ENCODE results near the gene SLIT3.

Gene SLIT3

DNA sequence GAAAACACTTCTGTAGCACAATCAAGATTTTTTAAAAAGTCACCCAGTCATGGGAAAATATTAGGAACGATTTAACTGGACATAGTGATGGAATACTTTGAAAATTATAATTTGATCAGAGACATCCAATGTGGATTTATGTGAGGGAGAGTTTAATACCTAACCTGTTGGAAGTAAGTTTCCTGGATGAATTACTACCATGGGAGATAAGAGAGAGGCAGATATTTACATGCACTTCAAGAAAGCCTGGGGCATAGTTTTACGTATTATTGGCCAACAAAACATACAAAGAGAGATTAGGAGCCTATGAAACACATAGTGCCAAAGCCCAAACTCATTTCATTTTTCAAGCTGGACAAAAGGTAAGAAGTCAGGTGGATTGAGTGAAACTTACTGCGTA lies 336.8 kb downstream of the SLIT3 start:
- Histone ChIP-seq H3K36me3 (ENCODE audit: insufficient read depth) (no peaks in the 10 kb centered on the region), H2AFZ (ENCODE audit: low read depth) (no peak overlapping the region), H3K4me1 (ENCODE audit: low read depth, poor library complexity, severe bottlenecking) (no peaks in the 10 kb centered on the region), H3K27ac (no peak overlapping the region), H3K4me3 (IDR thresholded peaks at IDR 0.05; ENCODE audit: insufficient read depth, low read depth, low read length) (no peak overlapping the region), H3K4me2 (no peak overlapping the region), H4K20me1 (ENCODE audit: insufficient read depth) (no peaks in the 10 kb centered on the region), H3K9ac (no peak overlapping the region), H3K27me3 (ENCODE audit: insufficient read depth, low read depth) (no peaks in the 10 kb centered on the region), H3K79me2 (ENCODE audit: insufficient read depth, low read depth) (no peaks in the 10 kb centered on the region)
- TF ChIP-seq, protein P1, sequence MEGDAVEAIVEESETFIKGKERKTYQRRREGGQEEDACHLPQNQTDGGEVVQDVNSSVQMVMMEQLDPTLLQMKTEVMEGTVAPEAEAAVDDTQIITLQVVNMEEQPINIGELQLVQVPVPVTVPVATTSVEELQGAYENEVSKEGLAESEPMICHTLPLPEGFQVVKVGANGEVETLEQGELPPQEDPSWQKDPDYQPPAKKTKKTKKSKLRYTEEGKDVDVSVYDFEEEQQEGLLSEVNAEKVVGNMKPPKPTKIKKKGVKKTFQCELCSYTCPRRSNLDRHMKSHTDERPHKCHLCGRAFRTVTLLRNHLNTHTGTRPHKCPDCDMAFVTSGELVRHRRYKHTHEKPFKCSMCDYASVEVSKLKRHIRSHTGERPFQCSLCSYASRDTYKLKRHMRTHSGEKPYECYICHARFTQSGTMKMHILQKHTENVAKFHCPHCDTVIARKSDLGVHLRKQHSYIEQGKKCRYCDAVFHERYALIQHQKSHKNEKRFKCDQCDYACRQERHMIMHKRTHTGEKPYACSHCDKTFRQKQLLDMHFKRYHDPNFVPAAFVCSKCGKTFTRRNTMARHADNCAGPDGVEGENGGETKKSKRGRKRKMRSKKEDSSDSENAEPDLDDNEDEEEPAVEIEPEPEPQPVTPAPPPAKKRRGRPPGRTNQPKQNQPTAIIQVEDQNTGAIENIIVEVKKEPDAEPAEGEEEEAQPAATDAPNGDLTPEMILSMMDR (conservative IDR thresholded peaks at IDR 0.05; ENCODE audit: low read depth, low read length), result no peak

DNA sequence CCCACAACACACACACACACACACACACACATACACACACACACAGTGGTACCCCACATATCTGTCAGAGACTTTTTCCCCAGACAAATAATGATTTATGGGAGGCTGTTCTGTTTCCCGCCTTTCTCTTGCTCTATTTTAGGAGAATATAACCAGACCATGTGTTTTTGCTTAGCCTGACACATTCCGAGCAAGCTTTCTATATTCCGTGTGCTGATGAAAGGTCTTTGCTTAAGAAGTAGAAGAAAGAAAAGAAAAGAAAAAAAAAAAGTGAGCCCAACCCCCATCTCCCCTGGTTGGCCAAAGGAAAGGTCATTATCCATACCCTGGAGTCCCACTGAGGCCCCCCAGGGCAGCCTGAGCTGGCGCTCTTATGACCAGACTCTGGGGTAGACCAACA lies 338.6 kb downstream of the SLIT3 start:
- no peaks in the 10 kb centered on the region for H4K20me1 ChIP-seq (ENCODE audit: insufficient read depth)
- no peaks in the 10 kb centered on the region for H3K79me2 ChIP-seq (ENCODE audit: insufficient read depth, low read depth)
- no peak overlapping the region for H2AFZ ChIP-seq (ENCODE audit: low read depth)
- no peak overlapping the region for H3K4me3 ChIP-seq (IDR thresholded peaks at IDR 0.05; ENCODE audit: insufficient read depth, low read depth, low read length)
- no peaks in the 10 kb centered on the region for H3K4me1 ChIP-seq (ENCODE audit: low read depth, poor library complexity, severe bottlenecking)
- H3K27me3 ChIP-seq (ENCODE audit: insufficient read depth, low read depth), result no peaks in the 10 kb centered on the region
- no peaks in the 10 kb centered on the region for H3K36me3 ChIP-seq (ENCODE audit: insufficient read depth)
- TF ChIP-seq, protein P1 (conservative IDR thresholded peaks at IDR 0.05; ENCODE audit: low read depth, low read length), result no peak
- H3K27ac ChIP-seq, result no peak overlapping the region
- no peak overlapping the region for H3K9ac ChIP-seq
- H3K4me2 ChIP-seq, result no peak overlapping the region

DNA sequence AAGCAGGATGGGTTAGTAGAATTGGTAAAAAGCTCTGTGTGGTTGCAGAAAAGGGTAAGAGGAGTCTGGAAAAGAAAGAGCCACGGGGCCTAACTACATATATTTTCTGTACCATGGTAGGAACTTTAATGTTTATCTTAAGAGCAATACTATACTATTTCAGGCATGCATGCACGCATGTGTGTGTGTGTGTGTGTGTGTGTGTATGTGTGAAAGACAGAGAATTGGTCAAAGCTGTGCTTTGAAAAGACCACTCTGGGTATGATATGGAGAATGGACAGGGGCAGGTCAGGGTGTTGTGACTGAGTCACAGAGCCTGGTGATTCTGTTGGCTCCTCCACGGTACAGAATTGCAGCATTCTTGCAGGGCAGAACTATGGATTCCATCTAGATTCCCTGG lies 339.3 kb downstream of the SLIT3 start:
- Histone ChIP-seq H3K36me3 (ENCODE audit: insufficient read depth) (no peaks in the 10 kb centered on the region), H3K4me2 (no peak overlapping the region), H3K9ac (no peak overlapping the region), H3K4me1 (ENCODE audit: low read depth, poor library complexity, severe bottlenecking) (no peaks in the 10 kb centered on the region), H3K27me3 (ENCODE audit: insufficient read depth, low read depth) (no peaks in the 10 kb centered on the region), H2AFZ (ENCODE audit: low read depth) (no peak overlapping the region), H3K79me2 (ENCODE audit: insufficient read depth, low read depth) (no peaks in the 10 kb centered on the region), H4K20me1 (ENCODE audit: insufficient read depth) (no peaks in the 10 kb centered on the region), H3K4me3 (IDR thresholded peaks at IDR 0.05; ENCODE audit: insufficient read depth, low read depth, low read length) (no peak overlapping the region), H3K27ac (no peak overlapping the region)
- TF ChIP-seq, protein P1 (conservative IDR thresholded peaks at IDR 0.05; ENCODE audit: low read depth, low read length), result no peak

DNA sequence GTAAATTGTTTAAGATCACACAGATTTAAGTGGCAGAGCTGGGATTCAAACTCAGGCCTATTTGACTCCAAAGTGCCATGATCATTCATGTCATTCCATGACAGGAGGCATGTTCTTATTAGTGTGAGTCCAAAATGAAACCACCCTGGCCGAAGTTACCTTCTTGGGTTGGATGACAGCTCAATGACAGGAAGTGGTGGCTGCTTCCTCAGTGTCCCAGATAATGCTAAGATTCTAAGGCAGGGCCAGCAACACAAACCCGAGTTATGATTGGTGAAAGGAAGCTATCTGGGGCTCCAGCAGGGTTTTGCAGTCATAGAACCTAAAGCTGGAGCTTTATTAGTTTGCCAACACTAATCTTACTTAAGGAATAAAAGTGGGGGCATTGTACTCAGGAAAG lies 340.4 kb downstream of the SLIT3 start:
- Histone ChIP-seq H3K79me2 (ENCODE audit: insufficient read depth, low read depth) (no peaks in the 10 kb centered on the region), H3K27me3 (ENCODE audit: insufficient read depth, low read depth) (no peaks in the 10 kb centered on the region), H4K20me1 (ENCODE audit: insufficient read depth) (no peaks in the 10 kb centered on the region), H3K36me3 (ENCODE audit: insufficient read depth) (no peaks in the 10 kb centered on the region), H3K4me3 (IDR thresholded peaks at IDR 0.05; ENCODE audit: insufficient read depth, low read depth, low read length) (no peak overlapping the region), H3K4me1 (ENCODE audit: low read depth, poor library complexity, severe bottlenecking) (no peaks in the 10 kb centered on the region), H3K27ac (no peak overlapping the region), H2AFZ (ENCODE audit: low read depth) (no peak overlapping the region), H3K4me2 (no peak overlapping the region), H3K9ac (no peak overlapping the region)
- TF ChIP-seq, protein P1 (conservative IDR thresholded peaks at IDR 0.05; ENCODE audit: low read depth, low read length), result no peak

DNA sequence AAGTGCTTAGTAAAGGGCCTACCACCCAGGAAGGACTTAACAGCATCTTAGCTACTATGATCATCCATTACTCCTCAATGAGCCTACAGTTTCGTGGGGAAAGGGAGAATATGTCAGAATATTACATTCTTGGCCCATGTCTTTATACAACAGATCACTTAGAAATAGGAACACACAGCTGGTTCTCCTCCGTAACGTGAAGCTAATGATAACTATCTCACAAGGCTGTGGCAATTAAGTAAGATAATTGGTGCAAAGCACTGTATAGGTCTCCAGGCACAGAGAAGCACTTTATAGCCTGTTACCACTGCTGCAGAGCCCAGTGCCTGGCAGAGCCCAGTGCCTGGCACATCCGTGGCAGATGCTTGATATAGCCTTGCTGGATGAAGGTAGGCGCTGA lies 347.6 kb downstream of the SLIT3 start:
- Histone ChIP-seq H3K9ac (no peak overlapping the region), H3K4me3 (IDR thresholded peaks at IDR 0.05; ENCODE audit: insufficient read depth, low read depth, low read length) (no peak overlapping the region), H3K79me2 (ENCODE audit: insufficient read depth, low read depth) (no peaks in the 10 kb centered on the region), H4K20me1 (ENCODE audit: insufficient read depth) (no peaks in the 10 kb centered on the region), H3K27ac (no peak overlapping the region), H3K36me3 (ENCODE audit: insufficient read depth) (no peaks in the 10 kb centered on the region), H3K27me3 (ENCODE audit: insufficient read depth, low read depth) (no peaks in the 10 kb centered on the region), H3K4me1 (ENCODE audit: low read depth, poor library complexity, severe bottlenecking) (no peaks in the 10 kb centered on the region), H3K4me2 (no peak overlapping the region), H2AFZ (ENCODE audit: low read depth) (no peak overlapping the region)
- TF ChIP-seq, protein P1 (conservative IDR thresholded peaks at IDR 0.05; ENCODE audit: low read depth, low read length), result no peak
